ENCODE measurements around the gene CTAGE15. TPM values are rescaled to one million over a fixed set of nuclear protein-coding genes. Genes with fewer than 3 reads are reported as not detected.
"Not testable (repeated sequence)": the region's sequence is repeated elsewhere in the genome, so short reads cannot be mapped to it uniquely, and the experiment has no call there.

CTAGE15 gene
- not detected for total RNA-seq
- long read RNA-seq: 0 reads

GRCh38 chr7:143571501-143571900 lies at the start of gene CTAGE15:
Gene CTAGE15, plus strand, starts transcription at chr7:143571801. Its CDS starts 17 bp downstream, at chr7:143571818.
- intact Hi-C loops (cut with DNase I); DNase-seq (ENCODE audit: missing footprints); ATAC-seq: not testable (repeated sequence)

- DNase-seq (ENCODE audit: missing footprints); intact Hi-C loops (cut with DNase I): not testable (repeated sequence)
- ATAC-seq: peak; percentile 95
These were observed 49.2 kb upstream of the CTAGE15 start for GRCh38 chr7:143522309-143522916.

GRCh38 chr7:143531169-143531926 lies 40.3 kb upstream of the CTAGE15 start:
- ATAC-seq: peak; percentile 77
- DNase-seq (ENCODE audit: missing footprints); intact Hi-C loops (cut with DNase I): not testable (repeated sequence)

- ATAC-seq: peak; percentile 74
- intact Hi-C loops (cut with DNase I); DNase-seq (ENCODE audit: missing footprints): not testable (repeated sequence)
These were observed 39.7 kb upstream of the CTAGE15 start for GRCh38 chr7:143531932-143532331.

- peak; percentile 53 for ATAC-seq
- DNase-seq (ENCODE audit: missing footprints); intact Hi-C loops (cut with DNase I): not testable (repeated sequence)
These were observed 38.3 kb upstream of the CTAGE15 start for GRCh38 chr7:143533213-143533839.

GRCh38 chr7:143536443-143536842 lies 35.2 kb upstream of the CTAGE15 start:
- DNase-seq (ENCODE audit: missing footprints); ATAC-seq; intact Hi-C loops (cut with DNase I): not testable (repeated sequence)

GRCh38 chr7:143543288-143544038 lies 28.1 kb upstream of the CTAGE15 start:
- DNase-seq (ENCODE audit: missing footprints); intact Hi-C loops (cut with DNase I): not testable (repeated sequence)
- peak; percentile 59 for ATAC-seq

GRCh38 chr7:143555968-143556367 lies 15.6 kb upstream of the CTAGE15 start:
- intact Hi-C loops (cut with DNase I); DNase-seq (ENCODE audit: missing footprints); ATAC-seq: not testable (repeated sequence)

- DNase-seq (ENCODE audit: missing footprints); intact Hi-C loops (cut with DNase I): not testable (repeated sequence)
- ATAC-seq: peak; percentile 79
These were observed 8.3 kb upstream of the CTAGE15 start for GRCh38 chr7:143563306-143563705.

GRCh38 chr7:143566001-143566400 lies 5.6 kb upstream of the CTAGE15 start:
- intact Hi-C loops (cut with DNase I); DNase-seq (ENCODE audit: missing footprints); ATAC-seq: not testable (repeated sequence)

GRCh38 chr7:143588183-143588582 lies 16.6 kb downstream of the CTAGE15 start:
- ATAC-seq; intact Hi-C loops (cut with DNase I); DNase-seq (ENCODE audit: missing footprints): not testable (repeated sequence)

- DNase-seq (ENCODE audit: missing footprints); ATAC-seq; intact Hi-C loops (cut with DNase I): not testable (repeated sequence)
These were observed 18.3 kb downstream of the CTAGE15 start for GRCh38 chr7:143589897-143590296.

GRCh38 chr7:143598086-143598485 lies 26.5 kb downstream of the CTAGE15 start:
- intact Hi-C loops (cut with DNase I); ATAC-seq; DNase-seq (ENCODE audit: missing footprints): not testable (repeated sequence)

- intact Hi-C loops (cut with DNase I); ATAC-seq; DNase-seq (ENCODE audit: missing footprints): not testable (repeated sequence)
These were observed 31.9 kb downstream of the CTAGE15 start for GRCh38 chr7:143603549-143603948.

- intact Hi-C loops (cut with DNase I); ATAC-seq; DNase-seq (ENCODE audit: missing footprints): not testable (repeated sequence)
These were observed 34.5 kb downstream of the CTAGE15 start for GRCh38 chr7:143606088-143606487.

GRCh38 chr7:143615545-143615944 lies 43.9 kb downstream of the CTAGE15 start:
- DNase-seq (ENCODE audit: missing footprints); ATAC-seq; intact Hi-C loops (cut with DNase I): not testable (repeated sequence)

- DNase-seq (ENCODE audit: missing footprints); intact Hi-C loops (cut with DNase I); ATAC-seq: not testable (repeated sequence)
These were observed 45.6 kb downstream of the CTAGE15 start for GRCh38 chr7:143617204-143617603.

- DNase-seq (ENCODE audit: missing footprints); intact Hi-C loops (cut with DNase I): not testable (repeated sequence)
- peak; percentile 70 for ATAC-seq
These were observed 48.5 kb downstream of the CTAGE15 start for GRCh38 chr7:143620058-143620457.
